CD4-positive, alpha-beta T cell treated with Interleukin-6 at 100 ng/mL for 8 hours (primary cell): ENCODE data around the gene MDFI.

Source experiments
- DNase-seq: peaks from one replicate; pipeline ENCODE4 v3.0.0-alpha.2; 2020; ENCODE audit warnings: mixed read lengths, low spot score

MDFI gene

DNA sequence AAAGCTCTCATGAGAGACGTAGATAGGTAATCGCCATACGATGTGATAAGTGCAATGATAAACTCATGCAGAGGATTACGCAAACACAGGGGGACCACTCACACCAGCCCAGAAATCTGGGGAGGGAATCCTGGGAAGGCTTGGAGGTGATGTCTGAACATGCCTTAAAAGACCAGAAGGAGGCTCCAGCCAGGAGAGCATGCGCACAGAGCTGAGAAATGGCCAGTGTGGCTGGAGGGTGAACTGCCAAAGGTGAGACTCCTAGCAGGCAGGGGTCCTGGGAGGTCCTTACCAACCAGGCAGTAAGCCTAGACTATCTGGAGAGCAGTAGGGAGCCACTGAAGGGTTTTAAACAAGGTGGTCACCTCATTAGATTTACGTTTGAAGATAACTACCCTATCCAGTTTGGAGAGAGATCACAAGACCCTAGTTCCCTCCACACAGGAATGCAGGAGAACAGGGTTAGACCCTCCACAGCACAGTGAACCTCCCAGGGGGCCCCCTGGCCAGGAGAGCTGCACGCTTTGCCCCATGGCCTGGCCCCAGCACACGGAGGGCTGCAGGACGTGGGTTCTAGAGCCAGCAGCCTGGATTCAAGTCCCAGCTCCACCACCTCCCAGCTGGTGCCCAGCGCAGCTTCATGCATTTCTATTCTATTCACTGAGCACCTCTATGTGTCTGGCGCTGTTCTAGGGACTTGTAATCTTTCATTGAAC lies 13.1 kb downstream of the MDFI start:
- DNase-seq: no peak

DNA sequence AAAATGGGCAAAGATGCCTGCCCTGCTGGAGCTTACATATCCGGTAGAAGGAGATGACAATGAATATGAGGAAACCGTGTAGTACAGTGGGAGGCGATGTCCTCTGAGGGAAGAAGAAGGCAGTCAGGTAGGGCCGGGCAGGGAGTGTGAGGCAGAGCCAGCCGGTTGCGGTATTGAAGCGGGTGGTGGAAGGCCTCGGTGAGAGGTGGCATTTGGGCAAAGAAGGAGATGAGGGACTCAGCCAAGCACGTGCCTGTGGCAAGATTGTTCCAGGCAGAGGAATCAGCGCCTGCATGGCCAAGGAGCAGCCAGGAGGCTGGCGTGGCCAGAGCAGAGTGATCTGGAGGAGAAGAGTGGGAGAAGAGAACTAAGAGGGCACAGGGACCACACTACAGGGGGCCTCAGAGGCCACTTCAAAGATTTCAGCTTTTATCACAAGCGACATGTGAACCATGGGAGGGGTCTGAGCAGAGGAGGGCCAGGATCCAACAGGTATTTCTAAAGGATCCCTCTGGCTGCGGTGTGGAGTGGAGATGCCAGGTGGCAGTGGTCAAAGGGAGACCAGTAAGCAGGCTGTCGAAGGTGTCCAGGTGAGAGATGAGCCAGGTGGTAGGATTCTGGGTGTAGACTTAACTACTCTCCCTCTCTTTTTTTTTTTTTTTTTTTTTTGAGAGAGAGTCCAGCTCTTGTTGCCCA lies 13.8 kb downstream of the MDFI start:
- no peak for DNase-seq

DNA sequence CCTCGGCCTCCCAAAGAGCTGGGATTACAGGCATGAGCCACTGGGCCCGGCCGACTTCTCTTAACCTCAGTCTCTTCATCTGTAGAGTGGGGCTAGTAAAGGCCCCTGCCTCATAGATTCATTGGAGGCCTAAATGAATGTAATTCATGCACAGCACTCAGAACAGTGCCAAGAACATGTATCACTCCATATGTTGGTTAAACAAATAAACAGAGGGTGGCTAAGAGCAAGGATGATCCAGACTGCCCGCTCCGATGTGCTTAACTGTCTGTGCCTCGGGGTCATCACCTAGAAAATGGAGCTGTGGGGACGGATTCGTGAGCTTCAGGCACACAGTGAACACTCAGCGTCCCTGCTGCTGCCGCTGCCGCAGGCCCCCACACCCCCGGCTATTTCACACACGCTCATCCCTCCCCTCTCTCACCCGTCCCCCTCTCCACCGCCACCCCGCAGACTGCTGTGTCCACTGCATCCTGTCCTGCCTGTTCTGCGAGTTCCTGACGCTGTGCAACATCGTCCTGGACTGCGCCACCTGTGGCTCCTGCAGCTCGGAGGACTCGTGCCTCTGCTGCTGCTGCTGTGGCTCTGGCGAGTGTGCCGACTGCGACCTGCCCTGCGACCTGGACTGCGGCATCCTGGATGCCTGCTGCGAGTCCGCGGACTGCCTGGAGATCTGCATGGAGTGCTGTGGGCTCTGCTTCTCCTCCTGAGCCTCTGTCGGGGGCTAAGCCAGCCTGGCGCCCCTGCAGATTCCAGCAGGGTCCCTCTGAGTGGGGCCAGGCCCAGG lies 14.8 kb downstream of the MDFI start:
- DNase-seq: no peak

DNA sequence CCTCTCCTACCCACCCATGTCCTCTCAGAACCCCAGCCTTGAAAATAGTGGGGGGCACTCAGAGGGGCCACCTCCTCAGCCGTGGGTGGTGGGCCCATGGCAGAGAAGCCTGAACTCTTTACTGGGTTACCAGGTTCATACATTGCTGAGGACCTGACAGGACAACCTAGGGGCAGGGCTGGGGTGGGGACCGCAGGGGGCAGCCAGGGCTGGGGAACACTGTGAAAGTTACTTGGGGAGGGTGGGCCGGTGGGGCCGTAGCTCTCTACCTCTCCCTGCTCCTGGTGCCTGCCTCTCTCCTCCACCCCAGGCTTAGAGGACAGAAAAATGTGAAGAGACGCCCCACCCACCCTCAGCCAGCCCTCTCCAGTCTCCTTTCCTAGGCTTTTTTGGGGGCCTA lies 15.4 kb downstream of the MDFI start:
- DNase-seq: no peak

DNA sequence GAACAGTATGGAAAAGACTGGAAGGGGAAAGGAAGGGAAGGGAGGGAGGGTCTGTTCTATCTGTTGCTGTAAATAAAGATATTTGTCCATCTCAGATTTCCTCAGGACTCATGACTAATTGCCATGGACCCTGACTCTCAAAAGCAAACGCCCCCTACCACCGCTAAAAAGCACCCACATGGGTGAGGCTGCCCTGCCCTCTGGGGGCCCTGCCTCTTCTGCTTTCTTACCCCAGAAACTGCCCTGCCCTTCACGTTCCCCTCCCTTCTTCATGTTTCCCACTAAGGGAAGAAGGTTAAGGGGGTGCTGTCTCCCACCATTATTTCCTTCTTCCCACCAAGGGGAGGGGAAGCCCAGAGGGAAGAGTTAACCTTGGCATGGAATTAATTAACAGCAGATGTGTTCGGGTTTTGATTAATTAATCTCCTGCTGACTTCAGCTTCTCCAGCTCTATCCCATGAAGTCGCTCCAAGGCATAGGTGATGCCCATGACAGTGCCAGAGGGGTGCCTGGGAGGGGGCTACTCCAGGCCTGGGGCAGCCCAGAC lies 16.0 kb downstream of the MDFI start:
- no peak for DNase-seq

DNA sequence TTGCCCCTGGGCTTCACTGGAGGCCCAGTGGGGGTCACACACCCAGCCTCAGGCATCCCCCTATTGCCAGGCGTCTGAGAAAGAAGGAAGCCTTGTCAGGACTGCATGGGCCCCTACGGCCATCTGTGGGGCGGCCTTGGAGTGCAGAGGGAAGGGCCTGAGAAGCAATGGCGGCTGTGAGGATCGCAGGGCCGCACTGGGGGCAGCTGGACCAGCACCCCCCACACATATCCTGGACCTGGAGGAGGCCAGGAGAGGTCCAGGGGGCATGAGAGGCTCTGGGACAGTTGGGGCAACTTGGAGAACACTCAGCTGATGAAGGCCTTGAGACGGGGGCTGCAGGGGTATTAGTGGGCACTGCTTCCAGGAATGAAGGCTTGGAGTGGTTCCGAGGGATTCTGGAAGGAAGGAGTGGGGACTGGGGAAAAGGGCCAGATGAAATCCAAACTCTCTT lies 16.5 kb downstream of the MDFI start:
- DNase-seq: no peak

DNA sequence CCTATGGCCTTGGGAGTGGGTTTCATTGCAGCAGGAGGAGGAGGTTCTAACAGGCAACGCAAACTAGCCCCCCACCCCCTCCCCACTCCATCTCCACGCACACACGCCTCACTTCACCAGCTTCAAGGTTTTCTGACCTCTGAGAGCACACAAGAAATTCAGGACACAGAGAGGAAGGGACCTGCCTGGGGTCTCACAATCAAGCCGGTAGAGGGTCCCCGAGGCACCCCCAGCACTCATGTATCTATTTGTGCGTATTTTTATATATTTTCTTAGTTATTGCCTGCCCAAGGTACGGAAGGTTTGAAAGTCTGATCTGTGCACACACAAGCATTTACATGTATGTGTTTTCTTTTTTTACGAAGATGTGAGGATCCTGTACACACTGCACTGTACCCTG lies 16.9 kb downstream of the MDFI start:
- DNase-seq: no peak

DNA sequence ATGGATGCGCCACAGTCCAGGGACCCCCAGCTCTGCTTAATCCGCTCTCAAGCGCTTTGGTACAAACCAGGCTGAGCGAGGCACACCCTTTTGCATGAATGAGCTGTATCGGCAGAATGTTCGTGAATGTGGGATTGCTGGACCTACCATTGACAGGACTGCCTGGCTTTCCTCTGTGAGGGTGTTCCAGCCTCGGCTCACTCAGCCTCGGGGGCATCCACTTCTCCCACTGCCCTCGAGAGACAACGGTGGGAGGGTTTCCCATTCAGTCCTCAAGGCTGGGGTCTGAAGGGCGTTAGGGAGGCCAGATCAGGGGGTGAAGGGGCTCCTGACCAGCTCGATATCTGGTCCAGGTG lies 17.4 kb downstream of the MDFI start:
- DNase-seq: no peak

DNA sequence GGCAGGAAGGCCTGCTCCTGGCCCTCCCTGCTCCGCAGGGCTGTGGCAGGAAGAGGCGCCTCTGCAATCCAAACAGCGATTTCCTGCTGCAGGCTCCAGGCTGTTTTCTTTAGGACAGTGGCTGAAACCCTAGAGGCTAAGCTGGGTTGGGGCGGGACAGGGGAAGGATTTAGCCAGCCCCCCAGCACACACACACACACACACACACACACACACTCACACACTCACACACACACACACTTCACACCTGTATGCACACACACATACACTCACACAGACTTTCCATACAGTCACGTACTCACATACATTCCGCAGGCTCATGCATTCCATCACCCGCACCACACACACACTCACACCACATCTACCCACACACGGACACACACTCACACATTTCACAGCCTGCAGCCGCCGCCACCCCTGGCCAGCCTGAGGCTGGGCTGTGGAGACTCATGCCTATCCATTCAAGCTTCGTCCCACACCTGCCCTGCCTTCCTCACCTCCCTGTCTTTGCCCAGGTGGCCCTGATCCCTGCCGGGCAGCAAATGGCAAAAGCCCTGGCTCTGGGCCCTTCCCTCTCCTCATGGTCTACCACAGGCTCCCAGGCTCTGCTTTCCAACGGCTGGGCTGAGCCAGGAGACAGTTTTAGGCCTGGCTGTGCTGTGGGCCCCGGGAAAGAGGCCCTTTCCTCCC lies 17.9 kb downstream of the MDFI start:
- no peak for DNase-seq

DNA sequence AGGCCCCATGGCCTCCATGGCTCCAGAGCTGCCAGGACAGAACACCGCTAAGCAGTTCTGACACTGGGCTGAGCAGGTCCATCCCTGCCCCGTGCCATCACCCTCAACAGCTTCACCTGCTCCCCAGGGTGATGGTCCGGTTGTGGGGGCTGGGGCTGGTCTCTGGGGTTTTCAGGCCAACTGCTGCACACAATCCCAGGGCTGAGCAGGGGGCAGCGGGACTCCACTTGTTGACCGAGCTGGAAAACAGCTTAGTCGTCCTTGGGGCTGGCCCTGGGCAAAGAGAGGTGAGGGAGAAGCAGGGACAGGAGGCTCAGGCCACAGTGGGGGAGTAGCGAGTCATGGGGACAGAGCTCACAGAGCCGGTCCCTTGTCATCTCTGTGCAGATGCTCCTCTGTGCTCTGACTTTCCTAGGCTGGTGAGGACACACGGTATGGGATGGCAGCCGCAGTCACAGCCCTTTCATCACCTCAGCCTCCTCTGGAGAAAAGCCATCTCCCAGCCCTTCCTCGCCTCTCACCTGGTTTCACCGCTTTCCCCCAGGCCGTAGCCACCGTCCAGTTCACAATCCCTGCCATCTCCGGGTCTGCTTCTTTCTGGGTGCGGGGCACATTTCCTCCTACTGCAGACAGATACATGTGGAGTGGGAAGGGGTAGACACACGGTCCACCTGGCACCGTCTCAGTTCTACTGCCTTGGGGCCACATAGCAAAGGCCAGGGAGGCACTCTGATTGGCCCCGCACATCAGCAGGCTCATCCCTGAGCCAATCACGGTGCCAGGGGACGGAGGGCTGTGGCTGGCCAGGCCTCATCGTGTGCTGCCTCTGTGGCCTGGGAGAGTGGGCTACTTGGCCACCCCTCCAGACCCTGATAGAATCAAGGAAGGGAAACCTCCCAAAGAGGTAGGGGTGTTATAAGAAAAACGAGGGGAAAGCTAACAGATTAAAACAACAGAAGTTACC lies 19.1 kb downstream of the MDFI start:
- no peak for DNase-seq

DNA sequence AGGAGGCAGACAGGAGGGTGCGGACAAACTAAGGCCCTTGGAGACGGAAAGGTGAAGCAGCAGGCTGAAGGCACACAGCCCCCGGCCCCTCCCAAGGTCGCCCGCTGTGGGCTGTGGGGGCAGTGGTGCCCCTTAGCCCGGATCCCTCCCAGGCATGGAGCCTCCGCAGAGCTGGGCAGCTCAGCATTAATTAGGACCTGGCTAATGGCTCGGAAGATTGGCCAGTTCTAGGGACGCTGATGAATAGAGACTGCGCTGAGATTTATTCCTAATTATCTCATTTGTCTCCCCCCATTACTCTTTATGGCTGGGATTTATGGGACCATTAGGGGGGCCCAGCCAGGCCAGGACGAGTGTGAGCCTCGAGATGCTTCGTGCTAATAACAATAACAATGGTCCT lies 20.4 kb downstream of the MDFI start:
- DNase-seq: no peak

DNA sequence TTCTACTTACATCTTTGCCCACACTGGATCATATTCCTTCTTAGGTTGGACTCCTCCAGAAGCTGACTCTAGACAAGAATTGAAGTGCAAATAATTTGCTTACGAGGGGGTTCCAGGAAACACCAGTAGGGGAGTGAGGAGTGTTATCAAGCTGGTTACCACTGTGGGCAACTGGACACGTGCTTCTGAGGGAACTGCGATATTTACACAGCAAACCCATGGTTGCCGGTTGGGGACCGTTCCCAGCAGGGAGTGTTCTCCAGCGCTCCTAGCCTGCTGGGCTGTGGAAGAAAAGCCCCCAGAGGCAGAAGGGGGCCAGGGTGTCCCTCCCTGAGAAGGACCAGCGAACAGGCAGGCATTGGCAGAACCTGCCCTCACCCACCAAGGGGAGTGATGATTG lies 21.7 kb downstream of the MDFI start:
- no peak for DNase-seq

DNA sequence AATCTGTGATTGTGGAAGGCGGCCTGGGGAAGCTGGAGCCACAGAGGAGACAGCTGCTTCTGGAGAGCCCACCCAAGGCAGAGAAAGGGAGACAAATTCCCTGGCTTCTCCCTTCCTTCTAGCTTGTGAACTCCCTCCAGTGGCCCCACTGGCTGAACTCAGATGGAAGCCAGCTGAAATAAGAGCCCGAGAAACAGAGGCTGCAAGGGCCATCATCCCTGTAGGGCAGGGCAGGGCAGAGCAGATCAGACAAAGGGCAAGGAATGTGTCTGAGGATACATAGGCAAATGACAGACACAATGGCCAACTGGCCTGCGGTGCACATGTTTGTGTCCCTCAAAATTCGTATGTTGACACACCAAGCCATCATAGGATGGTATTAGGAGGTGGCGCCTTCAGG lies 25.3 kb downstream of the MDFI start:
- DNase-seq: no peak

DNA sequence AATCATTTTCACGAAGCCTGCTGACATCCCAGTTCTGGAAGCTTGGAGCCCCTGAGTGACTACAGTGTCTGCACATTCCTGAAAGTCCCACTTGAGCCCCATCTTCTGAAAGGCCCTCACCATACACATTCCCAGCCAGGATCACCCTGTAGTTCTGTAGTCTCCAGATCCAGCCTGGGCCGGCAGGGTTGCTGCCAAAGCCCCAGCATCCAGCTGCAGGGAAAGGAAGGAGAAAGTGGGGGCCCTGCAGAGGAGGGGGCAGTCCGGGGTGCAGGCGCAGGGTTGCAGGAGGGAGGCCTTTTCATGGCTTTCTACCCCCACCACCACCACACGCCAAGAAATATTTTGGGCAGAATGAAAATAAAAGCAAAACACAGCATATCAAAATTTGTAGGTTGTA lies 26.0 kb downstream of the MDFI start:
- no peak for DNase-seq

DNA sequence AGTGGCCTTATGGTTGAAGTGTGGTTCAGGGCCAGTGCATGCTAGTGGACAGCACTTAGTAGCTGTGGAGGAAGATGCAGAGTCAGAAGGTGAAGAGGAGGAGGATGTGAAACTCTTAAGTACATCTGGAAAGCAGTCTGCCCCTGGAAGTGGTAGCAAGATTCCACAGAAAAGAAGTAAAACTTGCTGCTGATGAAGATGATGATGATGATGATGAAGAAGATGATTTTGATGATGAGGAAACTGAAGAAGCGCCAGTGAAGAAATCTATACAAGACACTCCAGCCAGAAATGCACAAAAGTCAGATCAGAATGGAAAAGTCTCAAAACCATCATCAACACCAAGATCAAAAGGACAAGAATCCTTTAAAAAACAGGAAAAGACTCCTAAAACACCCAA lies 28.9 kb downstream of the MDFI start:
- no peak for DNase-seq

DNA sequence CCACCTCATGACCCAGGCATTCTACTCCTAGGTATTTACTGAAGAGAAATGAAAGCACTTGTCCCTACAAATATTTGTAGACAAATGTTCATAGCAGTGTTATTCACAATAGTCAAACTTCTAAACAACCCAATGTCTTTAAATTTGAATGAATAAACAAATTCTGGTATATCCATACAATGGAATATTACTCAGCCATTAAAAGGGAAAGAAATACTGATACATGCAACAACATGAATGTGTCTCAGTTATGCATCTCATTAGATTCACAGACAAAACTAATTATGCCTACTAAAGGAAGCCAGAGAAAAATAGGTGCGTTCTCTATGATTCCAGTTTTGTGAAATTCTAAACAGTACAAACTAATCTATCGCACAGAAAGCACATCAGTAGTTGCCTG lies 30.7 kb downstream of the MDFI start:
- no peak for DNase-seq

DNA sequence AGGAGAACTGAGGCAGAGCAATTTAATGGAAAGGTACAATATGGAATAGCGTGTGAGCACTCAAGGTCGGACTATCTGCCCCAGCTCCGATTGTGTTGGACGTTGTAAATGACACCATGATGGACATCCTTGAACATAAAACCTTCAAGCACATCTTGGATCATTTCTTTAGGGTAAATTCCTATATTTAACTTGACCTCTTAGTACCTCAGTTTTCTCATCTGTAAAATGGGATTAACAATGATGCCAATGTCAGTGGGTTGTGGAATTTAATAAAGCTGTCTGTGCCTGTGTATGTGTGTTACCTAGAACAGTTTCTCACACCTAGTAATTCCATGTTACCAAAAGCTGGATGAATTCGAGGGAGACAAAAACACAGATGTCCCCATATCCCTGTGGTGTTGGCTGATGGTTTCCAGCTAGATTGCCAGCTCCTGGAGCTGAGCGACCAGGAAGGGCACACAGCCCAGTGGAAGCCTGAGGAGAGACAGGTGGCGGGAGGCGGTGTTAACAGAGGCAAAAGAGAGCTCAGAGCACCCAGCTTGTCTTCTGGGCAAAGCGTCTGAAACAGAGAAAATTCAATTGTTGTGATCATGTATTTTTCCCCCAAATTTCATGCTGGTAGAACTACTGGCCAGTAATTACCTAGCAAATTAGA lies 32.6 kb downstream of the MDFI start:
- no peak for DNase-seq

DNA sequence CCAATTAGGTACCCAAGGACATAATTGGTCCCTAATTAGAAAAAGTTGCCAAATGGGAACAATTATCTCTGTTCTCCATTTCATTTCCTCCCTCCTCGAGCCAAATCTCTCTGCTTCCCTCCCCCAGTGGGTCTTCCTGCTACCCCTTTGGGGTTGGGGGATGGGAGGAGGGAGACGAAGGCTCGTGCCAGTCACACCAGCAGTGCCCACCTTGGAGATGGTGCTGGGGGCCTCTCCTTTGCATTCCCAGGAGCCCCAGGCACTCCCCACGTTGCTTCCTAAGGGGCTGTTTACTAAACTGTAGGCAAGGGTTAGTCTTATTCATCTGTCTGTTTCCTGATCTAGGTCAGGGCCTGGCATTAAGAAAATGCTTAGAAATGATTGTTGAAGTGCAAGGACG lies 33.1 kb downstream of the MDFI start:
- DNase-seq: no peak

DNA sequence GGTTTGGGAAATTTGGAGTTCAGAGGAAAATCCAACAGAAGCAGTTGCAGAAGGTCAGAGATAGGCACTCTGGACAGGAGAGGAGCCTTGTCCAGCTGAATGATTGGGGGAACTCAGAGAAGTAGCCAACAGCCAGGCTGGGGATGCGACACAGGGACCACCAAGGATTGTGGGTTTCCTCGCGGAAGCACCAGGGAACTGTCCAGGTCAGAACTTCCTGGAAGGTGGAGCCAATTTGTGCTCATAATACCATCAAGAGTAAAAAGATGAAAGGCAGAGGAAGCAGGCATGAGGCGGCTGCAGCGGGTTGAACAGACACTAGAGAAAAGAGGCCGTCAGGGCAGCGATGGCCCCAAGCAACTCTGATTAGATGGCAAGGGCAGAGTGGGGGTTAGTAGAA lies 33.7 kb downstream of the MDFI start:
- no peak for DNase-seq
